SHP77 treated with DMSO at 0.1 percent for 48 hours (cell line): ENCODE data around the gene NF2.
A peak's percentile ranks its signal among the peaks of the same experiment; 100 is the strongest.

Experiments used
- DNase-seq: peaks from one replicate; lab custom pipeline; 2025; lab: John Stamatoyannopoulos, UW

NF2 gene

DNA sequence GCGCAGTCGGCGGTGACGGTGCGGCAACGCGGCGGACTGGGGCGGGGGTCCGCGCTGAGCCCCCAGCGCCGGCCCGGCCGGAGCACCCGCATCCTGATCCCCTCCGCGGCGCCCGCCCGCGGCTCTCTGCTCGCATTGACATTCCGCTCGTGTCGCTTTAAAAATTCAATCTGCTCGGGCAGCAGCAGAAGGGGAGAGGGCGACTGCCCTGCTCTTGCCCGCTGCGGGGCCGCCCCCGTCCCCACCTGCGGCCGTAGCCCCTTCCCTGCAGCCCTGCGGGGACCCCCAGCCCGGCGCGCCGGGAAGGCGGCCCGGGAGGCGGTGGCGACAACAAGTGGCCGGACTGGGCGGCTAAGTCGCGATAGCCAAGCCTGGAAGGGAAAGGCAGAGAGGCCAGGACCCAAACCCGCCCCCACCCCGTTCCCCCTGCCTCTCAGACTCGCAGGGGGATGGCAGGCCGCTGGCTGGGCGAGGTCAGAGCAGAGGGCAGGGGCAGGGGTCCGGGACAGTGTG lies 117.4 kb downstream of the NF2 start:
- no peak for DNase-seq

DNA sequence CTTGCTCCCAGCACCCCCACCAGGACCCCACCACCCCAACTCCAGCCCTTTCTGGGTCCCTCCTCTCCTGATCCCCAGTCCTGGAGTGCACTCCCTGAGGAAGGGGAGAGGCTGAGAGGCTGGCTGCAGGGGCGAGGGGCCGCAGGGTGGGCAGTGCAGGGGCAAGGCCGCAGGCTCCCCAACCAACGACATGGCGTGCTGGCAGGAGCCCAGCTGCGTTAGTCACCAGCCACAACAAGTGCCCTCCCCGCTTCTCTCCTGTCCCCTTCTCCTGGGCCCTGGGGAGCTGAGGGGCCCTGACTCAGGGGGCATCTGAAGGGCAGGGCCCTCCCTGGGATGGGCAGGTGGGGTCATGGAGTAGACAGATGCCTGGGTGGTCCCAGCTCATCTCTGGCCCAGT lies 118.7 kb downstream of the NF2 start:
- DNase-seq: no peak

DNA sequence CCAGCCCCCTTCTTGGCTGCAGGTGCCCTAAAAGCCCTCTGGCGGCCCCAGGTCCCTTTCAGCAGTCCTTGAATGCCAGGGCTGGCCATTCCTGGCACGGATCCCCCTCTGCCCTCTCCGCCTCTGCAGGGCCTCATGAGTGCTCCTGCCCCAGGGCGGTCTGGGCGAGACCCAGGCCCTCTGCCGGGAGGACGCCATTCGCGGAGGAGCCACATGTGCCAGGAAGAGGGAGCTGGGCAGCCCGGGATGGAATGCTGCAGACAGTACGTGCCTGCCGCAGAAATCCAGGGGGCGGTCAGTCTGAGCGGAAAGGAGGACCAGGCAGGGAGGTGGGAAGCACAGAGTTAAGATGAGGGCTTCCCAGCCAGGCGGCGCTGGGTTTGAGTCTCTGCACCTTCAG lies 119.2 kb downstream of the NF2 start:
- DNase-seq: no peak

DNA sequence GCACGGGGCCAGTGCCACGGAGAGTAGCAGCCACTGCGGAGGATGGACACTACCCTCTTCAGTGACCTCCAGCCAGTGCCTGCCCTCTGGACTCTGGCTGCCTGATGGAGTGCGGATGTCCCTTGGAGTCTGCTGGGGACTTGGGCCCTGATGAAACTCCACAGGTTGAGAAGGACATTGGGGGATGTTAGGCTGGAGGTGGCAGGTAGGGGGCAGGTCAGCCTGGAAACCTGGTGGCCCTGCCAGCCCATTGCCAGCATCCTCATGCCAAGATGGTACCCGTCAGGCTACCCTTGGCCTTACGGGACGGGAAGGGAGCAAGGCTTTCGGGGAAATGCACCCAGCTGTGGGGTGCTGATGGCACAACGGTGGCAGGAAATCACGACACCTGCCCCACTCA lies 120.3 kb downstream of the NF2 start:
- DNase-seq: no peak

DNA sequence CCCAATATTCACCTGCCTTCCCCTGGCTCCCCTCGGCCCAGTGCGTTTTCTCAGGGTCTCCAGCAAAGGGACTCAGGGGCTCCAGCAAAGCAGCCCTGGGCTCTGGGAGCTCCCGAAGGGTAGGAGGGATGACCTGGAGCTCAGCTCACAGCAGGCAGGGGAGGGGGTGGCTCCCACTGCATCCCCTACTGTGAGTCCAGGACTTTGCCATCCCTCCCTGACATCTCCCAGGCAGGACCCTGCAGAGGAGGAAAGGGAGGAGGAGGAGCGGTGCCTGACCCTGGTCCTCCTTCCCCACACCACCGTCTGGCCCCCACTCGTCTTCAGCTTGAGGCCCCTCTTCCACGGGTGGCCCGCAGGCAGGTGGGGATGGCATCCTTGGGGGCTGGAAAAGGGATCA lies 121.4 kb downstream of the NF2 start:
- no peak for DNase-seq

DNA sequence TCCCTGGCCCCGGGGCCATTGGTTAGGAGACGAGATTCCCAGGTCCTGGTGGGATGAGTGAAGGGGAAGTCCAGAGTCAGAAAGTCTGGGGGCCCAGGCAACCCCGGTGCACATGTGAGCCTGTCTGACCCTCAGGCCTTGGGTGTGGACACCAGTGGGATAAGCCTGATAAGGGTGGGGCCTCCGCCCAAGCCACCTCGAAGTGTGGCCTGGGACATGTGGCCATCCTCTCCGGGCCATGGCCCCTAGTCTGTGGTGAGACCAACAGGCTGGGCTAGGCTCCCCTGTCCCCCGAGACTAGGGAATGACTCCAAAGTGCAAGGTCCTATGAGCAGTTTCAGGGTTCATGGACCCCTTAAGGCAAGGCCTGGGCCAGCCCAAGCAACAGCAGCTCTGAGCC lies 122.7 kb downstream of the NF2 start:
- no peak for DNase-seq

DNA sequence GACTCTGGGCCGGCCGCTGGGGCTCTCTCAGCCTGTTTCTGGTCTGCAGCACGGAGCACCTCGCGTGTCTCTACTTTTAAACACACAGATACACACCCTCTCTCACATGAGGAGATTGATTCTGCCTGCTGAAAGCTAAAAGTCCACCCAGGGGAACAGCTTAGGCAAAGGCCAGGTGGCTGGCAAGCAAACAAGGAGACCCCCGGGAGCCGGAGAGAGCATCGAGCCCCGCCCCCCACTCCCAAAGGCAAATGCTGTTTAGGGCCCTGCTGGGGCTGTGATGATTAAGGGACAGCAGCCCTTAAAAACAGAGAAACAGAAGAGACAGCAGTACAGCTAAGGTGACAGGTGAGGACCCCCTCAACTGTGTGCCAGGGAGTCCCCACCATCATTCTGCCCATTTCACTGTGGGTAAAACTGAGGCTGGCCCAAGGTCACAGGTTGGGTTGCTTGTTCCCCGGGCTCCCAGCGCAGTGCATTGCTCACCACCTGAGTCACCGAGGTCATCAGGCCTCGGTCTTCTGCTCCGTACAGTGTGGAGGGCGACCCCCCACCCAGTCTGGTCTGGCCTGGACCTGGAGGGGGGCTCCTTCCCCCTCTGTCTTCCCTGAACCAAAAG lies 123.2 kb downstream of the NF2 start:
- no peak for DNase-seq

DNA sequence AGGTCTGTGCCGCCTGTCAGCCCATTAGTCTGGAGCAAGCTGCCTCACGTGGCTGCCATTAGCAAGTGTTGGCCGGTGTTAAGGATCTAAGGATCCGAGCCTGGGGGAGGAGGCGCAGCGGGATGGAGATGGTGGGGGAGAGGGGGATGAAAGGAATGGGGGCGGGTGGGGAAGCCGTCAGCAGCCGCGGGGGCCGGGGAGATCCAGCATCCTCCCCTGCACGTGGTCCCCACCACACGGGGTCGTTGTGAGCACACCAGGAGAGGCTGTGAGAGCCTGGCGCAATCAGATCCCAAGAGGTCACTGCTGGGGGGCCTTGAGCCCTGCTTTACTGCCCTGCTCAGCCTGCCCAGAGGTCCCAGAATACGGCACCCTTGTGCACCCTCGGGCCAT lies 123.7 kb downstream of the NF2 start:
- no peak for DNase-seq

DNA sequence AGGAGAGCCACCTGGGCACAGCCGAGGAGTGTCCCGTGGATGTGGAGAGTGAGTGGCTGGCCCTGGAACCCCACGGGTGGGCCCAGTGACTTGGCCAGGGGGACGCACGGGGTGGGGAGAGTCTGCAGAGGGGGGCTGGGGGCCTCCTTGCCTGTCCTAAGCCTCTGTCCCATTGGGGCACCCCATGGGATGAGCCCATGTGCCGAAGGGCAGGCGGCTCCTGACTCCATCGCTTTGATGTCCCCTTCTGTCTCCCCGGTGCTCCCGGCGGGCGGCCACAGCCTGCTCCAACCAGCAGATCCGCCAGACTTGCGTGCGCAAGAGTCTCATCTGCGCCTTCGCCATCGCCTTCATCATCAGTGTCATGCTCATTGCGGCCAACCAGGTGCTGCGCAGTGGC lies 125.7 kb downstream of the NF2 start:
- no peak for DNase-seq

DNA sequence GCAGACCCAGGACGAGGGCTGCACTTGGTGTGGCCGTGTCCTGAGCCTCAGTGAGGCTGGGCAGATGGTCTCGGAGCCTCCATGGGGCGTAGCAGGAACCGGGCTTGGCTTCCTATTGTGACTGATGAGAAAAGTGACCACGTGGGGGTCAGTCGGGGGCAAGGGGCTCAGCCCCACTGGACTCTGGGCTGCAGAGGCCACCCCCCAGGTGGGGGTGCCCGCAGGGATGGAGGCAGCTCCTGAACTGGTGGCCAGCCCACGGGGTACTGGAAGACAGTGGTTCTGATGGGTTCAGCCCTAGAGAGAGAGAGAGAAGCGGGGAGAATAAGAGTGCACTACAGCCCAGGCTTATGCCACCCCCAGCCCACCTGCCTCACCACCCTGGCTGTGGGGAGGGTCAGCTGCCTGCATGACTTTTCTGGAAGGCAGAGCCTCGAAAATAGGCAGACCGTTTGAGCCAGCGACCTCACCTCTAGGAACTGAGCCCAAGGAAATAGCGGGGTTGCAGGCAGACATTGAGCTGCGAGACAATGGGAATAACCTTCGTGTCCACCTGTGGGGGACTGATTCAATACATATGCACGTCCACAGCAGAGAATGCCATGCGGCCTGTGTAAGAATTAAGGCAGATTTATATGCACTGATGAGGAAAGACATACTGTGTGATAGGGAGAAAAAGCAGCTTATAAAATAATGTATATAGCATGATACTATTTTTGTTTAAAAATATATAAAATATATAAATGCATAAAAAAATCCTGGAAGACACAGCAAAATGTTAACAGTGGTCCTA lies 127.8 kb downstream of the NF2 start:
- no peak for DNase-seq

DNA sequence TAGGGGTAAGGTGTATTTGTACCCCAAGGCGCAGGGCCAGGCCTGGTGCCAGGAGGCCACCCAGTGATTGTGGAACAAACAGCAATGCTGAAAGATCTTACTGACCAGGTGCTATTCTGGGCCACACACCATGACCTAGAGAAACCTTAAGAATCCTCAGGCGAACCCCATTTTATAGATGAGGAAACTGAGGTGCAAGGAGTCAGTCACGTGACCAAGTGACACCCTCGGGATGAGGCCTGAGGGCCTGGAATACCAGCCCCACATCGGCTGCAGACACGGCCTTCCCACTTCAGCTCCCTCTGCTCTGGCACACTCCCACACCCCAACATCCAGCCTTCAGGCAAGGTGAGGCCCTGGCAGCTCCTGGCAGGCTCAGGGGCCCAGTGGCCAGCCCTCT lies 129.4 kb downstream of the NF2 start:
- no peak for DNase-seq

DNA sequence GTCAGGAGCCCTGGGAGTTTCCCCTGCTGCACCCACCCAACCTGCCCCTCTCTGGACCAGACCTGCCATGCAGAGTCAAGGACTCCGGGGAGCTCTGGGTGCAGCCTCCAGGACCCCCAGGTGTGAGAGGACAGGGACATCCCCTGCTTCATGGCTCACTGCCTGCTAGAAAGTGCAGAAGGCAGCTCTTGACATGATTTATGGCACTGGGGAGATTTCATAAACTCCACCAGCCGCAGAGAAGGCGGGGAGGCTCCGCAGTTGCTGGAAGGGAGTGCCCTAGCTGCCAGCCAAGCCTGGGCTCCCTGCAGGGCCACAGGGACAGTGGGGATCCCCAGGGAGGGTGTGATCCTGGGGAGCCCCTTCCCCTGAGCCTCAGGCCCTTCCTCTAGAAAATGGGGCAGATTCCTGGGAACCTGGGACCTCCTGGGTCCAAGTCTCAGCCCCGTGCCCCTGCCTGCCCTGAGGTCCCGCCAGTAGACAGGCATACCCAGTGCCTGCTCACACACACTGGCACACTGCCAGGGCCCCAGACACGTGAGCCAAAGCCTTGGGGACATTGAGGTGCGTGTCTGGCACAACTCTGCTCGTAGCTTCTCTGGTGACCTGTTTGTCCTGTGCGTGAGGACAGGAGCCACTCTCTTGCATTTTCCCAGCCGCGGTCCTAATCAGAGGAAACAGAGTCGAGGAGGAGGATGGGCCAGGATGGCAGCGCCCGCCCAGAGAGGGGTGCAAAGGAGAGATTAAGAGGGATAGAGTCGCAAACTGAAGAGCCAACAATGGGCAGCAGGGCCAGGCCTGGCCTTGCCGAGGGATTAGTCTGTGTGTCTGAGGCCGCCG lies 130.1 kb downstream of the NF2 start:
- peak; percentile 62 for DNase-seq

DNA sequence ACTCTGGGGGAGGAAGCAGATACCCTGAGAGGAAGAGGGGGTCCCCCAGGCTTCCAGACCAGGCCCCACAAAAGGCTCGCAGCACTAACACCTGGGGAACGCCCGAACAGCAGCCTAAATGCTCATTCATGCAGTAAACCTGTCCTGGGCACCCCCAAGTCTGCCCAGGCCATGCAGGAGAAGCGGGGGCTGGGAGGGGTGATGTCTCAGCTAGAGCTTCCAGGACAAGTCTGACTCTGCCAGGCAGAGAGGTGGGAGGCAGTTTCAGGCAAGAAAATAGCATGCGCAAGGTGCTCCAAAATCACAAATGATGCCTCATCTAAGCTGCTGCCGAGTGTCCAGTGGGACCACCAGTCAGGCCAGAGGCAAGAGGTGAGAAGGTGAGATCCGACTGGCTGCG lies 131.0 kb downstream of the NF2 start:
- no peak for DNase-seq

DNA sequence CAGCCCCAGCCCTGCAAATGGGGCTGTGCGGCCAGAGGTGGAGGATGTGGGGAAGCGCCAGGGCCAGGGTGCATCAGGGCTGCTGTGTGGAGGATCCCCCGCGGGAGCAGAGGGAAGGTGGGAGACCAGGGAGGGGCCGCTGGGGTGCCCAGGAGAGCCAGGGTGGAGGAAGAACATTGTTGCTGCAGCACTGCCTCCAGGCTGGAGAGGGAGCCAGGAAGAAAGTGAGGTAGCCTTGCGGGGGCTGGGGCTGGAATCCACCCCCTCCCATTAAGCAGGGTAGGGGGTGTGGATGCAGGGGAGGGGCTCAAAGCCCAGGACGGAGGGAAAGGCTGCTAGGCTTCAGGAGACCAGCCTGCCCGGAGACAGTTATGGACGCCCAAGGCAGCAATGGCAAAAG lies 131.4 kb downstream of the NF2 start:
- DNase-seq: no peak

DNA sequence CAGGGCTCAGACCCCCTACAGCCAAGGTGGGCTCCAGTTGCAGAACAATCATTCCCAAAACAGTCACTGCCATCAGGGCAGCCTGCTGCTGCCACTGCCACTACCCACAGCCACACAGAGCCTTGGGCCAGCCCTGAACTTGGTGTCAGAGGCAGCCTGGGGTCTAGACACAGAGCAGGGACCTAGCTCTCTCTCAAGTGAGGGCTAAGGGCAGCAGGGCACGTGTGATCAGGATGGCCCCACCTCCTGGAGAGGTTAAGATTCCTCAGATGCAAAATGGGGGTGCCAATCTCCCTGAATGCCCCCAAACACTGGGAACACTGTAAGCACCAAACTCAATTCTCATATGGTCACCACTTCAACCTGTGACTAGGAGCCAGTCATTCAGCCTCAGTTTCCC lies 132.0 kb downstream of the NF2 start:
- no peak for DNase-seq

DNA sequence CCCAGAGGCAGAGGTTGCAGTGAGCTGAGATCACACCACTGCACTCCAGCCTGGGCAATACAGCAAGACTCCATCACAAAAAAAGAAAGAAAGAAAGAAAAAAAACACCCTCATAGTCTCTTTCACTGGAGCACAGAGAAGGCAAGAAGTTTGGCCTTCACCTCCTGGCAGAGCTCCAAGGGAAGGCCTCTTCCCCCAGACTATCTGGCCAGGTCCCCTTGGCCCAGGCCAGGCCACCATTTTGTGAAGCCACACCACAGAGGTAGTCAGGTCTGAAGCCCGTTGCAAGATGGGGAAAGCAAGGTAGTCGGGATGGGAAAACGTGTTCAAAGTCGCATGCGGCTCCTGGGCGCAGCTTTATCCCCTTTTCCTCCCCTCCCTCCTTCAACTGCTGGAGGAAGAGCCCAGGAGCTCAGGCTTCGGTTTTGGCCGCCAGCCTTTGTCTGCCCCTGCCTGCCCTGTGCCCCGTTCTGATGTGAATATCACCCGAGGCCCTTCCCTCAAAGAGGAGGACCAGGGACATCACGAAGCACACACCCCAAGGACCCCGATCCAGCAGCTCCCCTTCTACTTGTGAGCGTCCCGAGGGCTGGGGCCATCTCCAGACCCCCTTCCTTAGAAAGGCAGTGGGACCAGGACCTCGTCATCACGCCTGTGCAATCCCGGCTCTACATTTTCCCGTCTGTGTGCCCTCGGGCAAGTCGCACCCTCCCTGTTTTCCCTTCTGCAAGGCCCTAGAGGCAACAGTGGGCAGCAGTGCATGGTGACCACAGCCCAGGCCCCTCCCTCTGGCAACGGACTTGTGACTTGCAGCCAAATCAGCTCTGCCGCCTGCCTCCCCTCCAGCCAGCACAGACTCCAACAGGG lies 134.1 kb downstream of the NF2 start:
- DNase-seq: no peak

DNA sequence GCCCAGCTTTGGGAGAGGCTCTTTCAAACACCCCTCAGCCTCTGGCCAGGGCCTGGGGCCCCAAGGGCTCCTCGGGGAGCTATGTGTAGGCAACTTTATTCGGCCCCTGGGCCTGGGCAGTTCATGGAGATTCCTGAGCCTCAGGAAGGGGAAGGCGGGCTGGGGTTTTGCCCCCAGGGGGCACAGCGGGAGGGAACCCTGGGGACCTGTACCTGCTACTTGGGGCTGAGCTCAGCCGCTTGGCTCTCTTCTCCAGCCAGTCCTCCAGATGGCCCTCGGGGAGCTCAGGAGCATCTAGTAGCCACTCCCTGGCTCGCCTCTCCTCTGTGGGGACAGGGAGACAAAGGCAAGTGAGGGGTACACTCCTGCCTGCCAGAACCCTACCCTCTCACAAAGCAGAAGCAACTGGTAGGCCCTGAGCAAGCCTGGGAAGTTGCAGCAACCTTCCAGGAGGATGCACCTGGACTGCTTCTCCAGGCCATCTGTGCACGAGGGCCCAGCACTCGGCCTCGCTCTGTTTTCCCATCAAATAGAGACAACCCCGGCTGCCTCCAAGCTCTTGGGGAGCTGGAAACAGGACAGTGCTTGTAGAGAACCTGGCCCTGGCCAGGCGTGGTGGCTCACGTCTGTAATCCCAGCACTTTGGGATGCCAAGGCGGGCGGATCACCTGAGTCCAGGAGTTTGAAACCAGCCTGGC lies 134.8 kb downstream of the NF2 start:
- no peak for DNase-seq

DNA sequence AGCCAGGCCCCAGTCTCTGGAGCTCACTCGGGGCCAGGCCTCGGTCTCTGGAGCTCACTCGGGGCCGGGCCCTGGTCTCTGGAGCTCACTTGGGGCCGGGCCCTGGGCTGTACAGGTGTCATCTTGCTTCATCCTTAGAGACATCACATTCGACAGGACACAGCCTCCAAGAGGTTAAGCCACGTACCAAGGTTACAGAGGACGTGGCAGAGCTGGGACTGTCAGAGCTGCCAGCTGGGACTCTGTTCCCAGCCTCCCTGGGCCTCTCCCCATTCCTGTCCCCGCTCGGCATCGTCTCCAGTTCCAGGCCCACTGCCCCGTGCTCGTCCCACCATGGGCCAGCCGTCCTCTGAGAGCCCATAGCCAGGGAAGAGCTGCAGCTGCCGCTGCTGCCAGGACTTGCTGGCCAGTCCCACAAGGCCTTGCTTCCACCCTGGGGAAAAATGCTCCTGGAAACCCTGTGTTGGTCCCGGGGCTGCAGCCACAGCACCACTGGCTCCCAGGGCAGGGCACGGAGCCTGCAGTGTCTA lies 136.0 kb downstream of the NF2 start:
- DNase-seq: no peak

DNA sequence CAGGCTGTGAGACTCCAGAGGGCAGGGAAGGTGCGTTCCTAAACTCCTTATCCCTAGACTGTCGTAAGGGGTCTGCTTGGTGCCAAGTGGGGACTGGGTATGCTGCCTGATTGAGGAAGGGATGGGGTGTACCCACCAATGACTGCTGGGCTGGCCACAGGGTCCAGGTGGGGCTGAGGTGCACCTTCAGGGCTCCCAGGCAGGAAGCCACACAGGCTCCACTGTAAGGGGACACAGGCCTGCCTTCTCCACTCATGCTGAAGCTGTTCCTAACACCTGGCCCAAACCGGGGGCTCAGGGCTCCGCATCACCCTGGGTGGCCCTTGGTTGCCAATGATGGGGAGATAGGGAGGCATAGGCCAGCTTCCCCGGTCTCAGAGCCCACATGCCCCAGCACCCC lies 136.8 kb downstream of the NF2 start:
- no peak for DNase-seq

DNA sequence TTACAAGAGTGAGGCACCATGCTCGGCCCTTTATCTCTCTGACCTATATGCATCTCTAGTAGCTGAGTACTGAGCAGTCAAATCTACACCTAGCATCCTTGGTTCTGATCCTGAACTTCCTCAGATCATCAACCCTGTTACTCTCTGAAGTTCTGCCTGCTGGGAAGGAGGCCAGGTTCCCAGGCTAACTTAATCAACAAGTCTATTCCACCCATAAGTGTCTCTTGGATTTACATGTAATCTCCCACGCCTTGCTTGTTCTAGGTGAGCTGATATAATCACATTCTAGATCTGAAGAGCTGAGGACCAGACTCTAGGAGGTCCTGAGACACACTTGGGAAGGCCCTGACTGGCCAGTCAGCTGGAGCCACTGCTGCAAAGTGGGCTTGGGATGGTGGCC lies 138.5 kb downstream of the NF2 start:
- no peak for DNase-seq

DNA sequence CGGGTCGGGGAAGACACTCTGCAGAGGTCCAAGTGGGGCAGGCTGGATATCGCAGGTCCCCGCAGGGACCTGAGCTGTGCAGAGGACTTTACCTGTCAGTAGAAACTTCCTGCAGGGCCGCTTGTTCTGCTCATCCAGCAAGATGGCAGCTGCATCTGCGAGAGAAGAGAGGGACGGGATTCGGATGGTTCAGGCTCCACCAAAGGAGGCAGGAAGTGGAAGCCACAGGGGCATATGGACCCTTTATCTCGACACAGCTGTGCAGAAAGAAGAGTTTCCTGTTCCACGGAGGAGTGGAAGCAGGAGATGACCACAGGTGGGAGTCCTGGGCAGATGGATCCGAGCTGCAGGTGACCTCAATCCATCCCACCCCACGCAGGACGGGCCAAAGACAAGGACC lies 138.9 kb downstream of the NF2 start:
- no peak for DNase-seq
